Measurements from ENCODE around the gene ACER3.

Gene ACER3

DNA sequence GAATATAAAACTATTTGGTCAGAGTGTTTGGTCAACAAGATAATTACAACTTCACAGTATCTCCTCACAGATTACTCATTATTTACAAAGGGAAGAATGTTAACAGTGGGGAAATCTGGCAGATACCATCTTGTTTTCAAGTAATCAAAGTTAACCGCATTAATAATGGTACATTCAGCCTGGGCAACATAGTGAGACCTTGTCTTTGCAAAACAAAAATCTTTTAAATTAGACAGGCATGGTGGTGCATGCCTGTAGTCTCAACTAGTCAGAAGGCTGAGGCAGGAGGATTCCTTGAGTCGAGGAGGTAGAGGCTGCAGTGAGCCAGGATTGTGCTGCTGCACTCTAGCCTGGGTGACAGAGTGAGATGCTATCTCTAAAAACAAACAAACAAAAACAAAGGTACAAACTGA, 78.5 kb downstream of the ACER3 start:
- no peak for DNase-seq (ENCODE audit: low spot score)
- in situ Hi-C loops (cut with MboI; ENCODE audit: low sequenced_read_pairs, unreplicated experiment): no loop called here
- TF ChIP-seq, protein P1, sequence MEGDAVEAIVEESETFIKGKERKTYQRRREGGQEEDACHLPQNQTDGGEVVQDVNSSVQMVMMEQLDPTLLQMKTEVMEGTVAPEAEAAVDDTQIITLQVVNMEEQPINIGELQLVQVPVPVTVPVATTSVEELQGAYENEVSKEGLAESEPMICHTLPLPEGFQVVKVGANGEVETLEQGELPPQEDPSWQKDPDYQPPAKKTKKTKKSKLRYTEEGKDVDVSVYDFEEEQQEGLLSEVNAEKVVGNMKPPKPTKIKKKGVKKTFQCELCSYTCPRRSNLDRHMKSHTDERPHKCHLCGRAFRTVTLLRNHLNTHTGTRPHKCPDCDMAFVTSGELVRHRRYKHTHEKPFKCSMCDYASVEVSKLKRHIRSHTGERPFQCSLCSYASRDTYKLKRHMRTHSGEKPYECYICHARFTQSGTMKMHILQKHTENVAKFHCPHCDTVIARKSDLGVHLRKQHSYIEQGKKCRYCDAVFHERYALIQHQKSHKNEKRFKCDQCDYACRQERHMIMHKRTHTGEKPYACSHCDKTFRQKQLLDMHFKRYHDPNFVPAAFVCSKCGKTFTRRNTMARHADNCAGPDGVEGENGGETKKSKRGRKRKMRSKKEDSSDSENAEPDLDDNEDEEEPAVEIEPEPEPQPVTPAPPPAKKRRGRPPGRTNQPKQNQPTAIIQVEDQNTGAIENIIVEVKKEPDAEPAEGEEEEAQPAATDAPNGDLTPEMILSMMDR (IDR thresholded peaks at IDR 0.05; ENCODE audit: borderline replicate concordance, control extremely low read depth, extremely low read depth, insufficient read depth, missing control alignments): no peak

DNA sequence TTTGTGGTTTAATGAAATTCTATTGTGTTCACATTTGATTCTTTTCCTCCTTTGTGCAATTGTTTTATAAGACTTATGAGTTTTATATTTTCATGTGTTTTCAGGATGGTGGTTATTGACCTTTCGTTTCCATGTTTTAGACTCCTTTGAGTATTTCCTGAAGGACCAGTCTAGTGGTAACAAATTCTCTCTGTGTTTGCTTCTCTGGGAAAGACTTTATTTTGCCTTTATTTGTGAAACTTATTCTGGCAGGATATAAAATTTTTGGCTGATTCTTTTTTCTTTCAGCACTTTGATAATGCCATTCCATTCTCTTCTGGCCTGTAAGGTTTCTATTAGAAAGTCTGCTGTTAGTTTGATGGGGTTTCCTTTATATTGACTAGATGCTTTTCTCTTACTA, 83.5 kb downstream of the ACER3 start:
- no peak for DNase-seq (ENCODE audit: low spot score)
- in situ Hi-C loops (cut with MboI; ENCODE audit: low sequenced_read_pairs, unreplicated experiment): no loop called here
- TF ChIP-seq, protein P1 (IDR thresholded peaks at IDR 0.05; ENCODE audit: borderline replicate concordance, control extremely low read depth, extremely low read depth, insufficient read depth, missing control alignments): no peak

DNA sequence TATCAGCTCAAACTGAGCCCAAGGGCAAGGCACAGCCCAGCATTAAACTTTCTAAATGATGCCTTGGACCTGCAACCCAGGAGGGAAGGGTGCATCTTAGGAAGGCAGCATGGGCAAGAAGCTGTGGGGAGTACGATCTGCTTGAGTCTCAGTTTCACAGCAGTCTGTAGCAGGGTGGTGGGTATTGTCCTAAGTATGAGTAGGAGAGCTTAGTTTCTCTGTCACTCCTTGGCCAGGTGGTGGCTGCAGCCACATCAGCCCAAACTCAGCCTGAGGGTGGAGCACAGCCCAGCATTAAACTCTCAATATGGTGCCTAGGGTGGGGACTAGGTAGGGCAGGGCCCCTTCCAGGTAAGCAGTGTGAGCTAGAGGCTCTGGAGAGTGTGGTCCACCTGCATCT, 85.5 kb downstream of the ACER3 start:
- TF ChIP-seq, protein P1 (IDR thresholded peaks at IDR 0.05; ENCODE audit: borderline replicate concordance, control extremely low read depth, extremely low read depth, insufficient read depth, missing control alignments): no peak
- in situ Hi-C loops (cut with MboI; ENCODE audit: low sequenced_read_pairs, unreplicated experiment): no loop called here

DNA sequence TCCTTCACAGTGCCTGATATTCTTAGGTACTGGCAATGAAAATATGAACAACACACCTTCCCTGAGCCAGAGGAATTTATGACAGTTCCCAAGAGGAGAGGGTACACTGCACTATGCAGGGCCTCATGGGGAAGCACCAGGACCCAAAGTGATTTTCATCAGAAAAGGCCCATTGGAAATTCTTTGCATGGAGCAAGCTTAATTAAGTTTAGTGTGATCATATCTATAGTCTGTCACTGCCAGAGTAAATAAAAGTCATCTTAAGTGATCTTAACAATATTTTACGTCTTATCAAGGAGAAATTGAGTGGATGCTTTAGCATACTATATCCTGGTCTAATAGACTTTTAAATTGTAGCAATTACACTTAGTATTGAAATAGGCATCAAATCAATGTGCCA, 86.5 kb downstream of the ACER3 start:
- TF ChIP-seq, protein P1 (IDR thresholded peaks at IDR 0.05; ENCODE audit: borderline replicate concordance, control extremely low read depth, extremely low read depth, insufficient read depth, missing control alignments): no peak
- in situ Hi-C loops (cut with MboI; ENCODE audit: low sequenced_read_pairs, unreplicated experiment): no loop called here
- DNase-seq (ENCODE audit: low spot score): no peak

More for the DNA sequence above, 85.5 kb downstream of the ACER3 start:
- no peak for DNase-seq (ENCODE audit: low spot score)

DNA sequence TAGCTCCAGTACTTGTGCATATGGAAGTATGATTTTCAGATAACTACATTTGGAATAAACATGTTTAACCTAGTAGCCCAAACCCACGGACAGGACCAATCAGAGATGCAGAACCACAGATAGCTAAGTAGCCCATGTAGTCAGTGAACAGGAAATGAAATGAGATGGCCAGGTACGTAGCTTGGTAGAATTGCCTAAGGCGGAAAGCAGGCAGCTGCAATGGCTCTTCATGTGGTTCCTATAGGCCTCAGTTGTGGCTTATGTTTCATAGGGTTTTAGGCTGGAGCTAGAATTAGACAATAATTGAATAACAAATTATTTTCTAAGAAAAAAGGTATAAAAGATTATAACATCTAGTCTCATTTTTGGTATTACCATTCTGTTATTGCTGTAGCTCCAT, 87.1 kb downstream of the ACER3 start:
- DNase-seq (ENCODE audit: low spot score): no peak
- in situ Hi-C loops (cut with MboI; ENCODE audit: low sequenced_read_pairs, unreplicated experiment): no loop called here
- TF ChIP-seq, protein P1 (IDR thresholded peaks at IDR 0.05; ENCODE audit: borderline replicate concordance, control extremely low read depth, extremely low read depth, insufficient read depth, missing control alignments): no peak

DNA sequence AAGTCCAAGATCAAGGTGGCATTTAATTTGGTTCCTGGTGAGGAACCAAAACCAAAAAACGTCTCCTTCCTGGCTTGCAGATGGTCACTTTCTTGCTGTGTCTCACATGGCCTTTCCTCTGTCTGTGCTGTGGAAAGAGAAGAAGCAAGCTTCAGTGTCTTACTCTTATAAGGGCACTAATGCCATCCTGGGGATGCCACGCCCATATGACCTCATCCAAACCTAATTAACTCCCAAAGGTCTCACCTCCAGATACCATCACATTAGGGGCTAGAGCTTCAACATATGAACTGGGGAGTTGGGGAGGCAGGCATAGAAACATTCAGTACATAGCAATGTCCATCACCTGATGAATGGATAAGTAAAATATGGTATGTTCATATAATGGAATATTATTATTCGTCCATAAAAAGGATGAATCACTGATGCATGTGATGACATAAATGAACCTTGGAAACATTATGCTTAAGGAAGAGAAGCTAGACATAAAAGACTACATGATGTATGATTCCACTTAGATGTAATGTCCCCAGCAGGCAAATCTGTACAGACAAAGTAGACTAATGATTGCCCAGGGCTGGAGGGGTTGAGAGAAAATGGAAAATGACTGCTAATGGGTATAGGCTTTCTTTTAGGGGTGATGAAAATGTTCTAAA, 94.9 kb downstream of the ACER3 start:
- DNase-seq (ENCODE audit: low spot score): no peak
- TF ChIP-seq, protein P1 (IDR thresholded peaks at IDR 0.05; ENCODE audit: borderline replicate concordance, control extremely low read depth, extremely low read depth, insufficient read depth, missing control alignments): no peak
- in situ Hi-C loops (cut with MboI; ENCODE audit: low sequenced_read_pairs, unreplicated experiment): no loop called here

All from GM13976 (cell line).